ENCODE measurements around the gene SPATA21. TPM values are rescaled to one million over a fixed set of nuclear protein-coding genes. Genes with fewer than 3 reads are reported as not detected.

The SPATA21 gene
- total RNA-seq, 4 donors from 2014 or later, result not detected

- no peak overlapping the region for H3K27ac ChIP-seq
- H3K4me3 ChIP-seq, result no peak overlapping the region
- DNase-seq (ENCODE audit: low spot score in 2 of 2), result no peak
- no peaks in the 10 kb centered on the region for H3K27me3 ChIP-seq
- TF ChIP-seq EP300 (IDR thresholded peaks at IDR 0.05) (no peak), POLR2A (IDR thresholded peaks at IDR 0.05) (no peak), POLR2AphosphoS5 (IDR thresholded peaks at IDR 0.05) (no peak), CTCF (IDR thresholded peaks at IDR 0.05) (no peak)
- no peaks in the 10 kb centered on the region for H3K9me3 ChIP-seq
- no peaks in the 10 kb centered on the region for H3K36me3 ChIP-seq
- peaks cover 42% of the 10 kb centered on the region for H3K4me1 ChIP-seq
- WGBS, result 96% methylated on average over 5 of the region's 5 CpGs
Observed at GRCh38 chr1:16383888-16384287, 53.3 kb downstream of the SPATA21 start.

- no peaks in the 10 kb centered on the region for H3K9me3 ChIP-seq
- TF ChIP-seq CTCF (IDR thresholded peaks at IDR 0.05) (no peak), POLR2A (IDR thresholded peaks at IDR 0.05) (no peak), EP300 (IDR thresholded peaks at IDR 0.05) (no peak), POLR2AphosphoS5 (IDR thresholded peaks at IDR 0.05) (no peak)
- no peak for DNase-seq (ENCODE audit: low spot score in 2 of 2)
- no peaks in the 10 kb centered on the region for H3K27me3 ChIP-seq
- H3K36me3 ChIP-seq, result no peaks in the 10 kb centered on the region
- H3K4me3 ChIP-seq, result no peak overlapping the region
- no peak overlapping the region for H3K27ac ChIP-seq
- H3K4me1 ChIP-seq, result peaks cover 32% of the 10 kb centered on the region
- WGBS, result 83% methylated on average over 4 of the region's 4 CpGs
Observed at GRCh38 chr1:16380868-16381267, 56.4 kb downstream of the SPATA21 start.

GRCh38 chr1:16378443-16378842, 58.8 kb downstream of the SPATA21 start:
- TF ChIP-seq EP300 (IDR thresholded peaks at IDR 0.05), result no peak
- no peak for TF ChIP-seq CTCF (IDR thresholded peaks at IDR 0.05)
- TF ChIP-seq POLR2A (IDR thresholded peaks at IDR 0.05), result no peak
- no peak for TF ChIP-seq POLR2AphosphoS5 (IDR thresholded peaks at IDR 0.05)
- WGBS, result 88% methylated on average over 7 of the region's 7 CpGs
- no peak overlapping the region for H3K4me3 ChIP-seq
- H3K9me3 ChIP-seq, result no peaks in the 10 kb centered on the region
- no peak overlapping the region for H3K27ac ChIP-seq
- no peak for DNase-seq (ENCODE audit: low spot score in 2 of 2)
- no peaks in the 10 kb centered on the region for H3K27me3 ChIP-seq
- peaks cover 36% of the 10 kb centered on the region for H3K4me1 ChIP-seq
- H3K36me3 ChIP-seq, result no peaks in the 10 kb centered on the region

GRCh38 chr1:16376971-16377370, 60.3 kb downstream of the SPATA21 start:
- Histone ChIP-seq H3K27ac (no peak overlapping the region), H3K27me3 (no peaks in the 10 kb centered on the region), H3K9me3 (no peaks in the 10 kb centered on the region), H3K4me3 (no peak overlapping the region), H3K36me3 (no peaks in the 10 kb centered on the region), H3K4me1 (peaks cover 47% of the 10 kb centered on the region)
- WGBS, result 73% methylated on average over 4 of the region's 4 CpGs
- DNase-seq (ENCODE audit: low spot score in 2 of 2), result no peak
- no peak for TF ChIP-seq EP300 (IDR thresholded peaks at IDR 0.05)
- no peak for TF ChIP-seq POLR2AphosphoS5 (IDR thresholded peaks at IDR 0.05)
- no peak for TF ChIP-seq CTCF (IDR thresholded peaks at IDR 0.05)
- no peak for TF ChIP-seq POLR2A (IDR thresholded peaks at IDR 0.05)

- Histone ChIP-seq H3K27ac (no peak overlapping the region), H3K4me3 (no peak overlapping the region), H3K4me1 (peaks cover 55% of the 10 kb centered on the region), H3K9me3 (no peaks in the 10 kb centered on the region), H3K36me3 (no peaks in the 10 kb centered on the region), H3K27me3 (no peaks in the 10 kb centered on the region)
- DNase-seq (ENCODE audit: low spot score in 2 of 2), result no peak
- WGBS, result 57% methylated on average over 15 of the region's 15 CpGs
- TF ChIP-seq POLR2AphosphoS5 (IDR thresholded peaks at IDR 0.05) (no peak), POLR2A (IDR thresholded peaks at IDR 0.05) (no peak), CTCF (IDR thresholded peaks at IDR 0.05) (no peak), EP300 (IDR thresholded peaks at IDR 0.05) (no peak)
Observed at GRCh38 chr1:16375521-16376340, 61.5 kb downstream of the SPATA21 start.

All from suprapubic skin (tissue), 4 donors.